Stimulated activated CD4-positive, alpha-beta T cell treated with anti-CD3 and anti-CD28 coated beads, Interleukin-4, amount 100 ng/mL, for 24 hours (primary cell): Measurements from ENCODE around the gene PLAGL2.
A peak's percentile ranks its signal among the peaks of the same experiment; 100 is the strongest.
"Not testable (repeated sequence)": the region's sequence is repeated elsewhere in the genome, so short reads cannot be mapped to it uniquely, and the experiment has no call there.

Experiments
- DNase-seq: peaks from one replicate; pipeline ENCODE4 v3.0.0-alpha.2; 2020

PLAGL2 gene

DNA sequence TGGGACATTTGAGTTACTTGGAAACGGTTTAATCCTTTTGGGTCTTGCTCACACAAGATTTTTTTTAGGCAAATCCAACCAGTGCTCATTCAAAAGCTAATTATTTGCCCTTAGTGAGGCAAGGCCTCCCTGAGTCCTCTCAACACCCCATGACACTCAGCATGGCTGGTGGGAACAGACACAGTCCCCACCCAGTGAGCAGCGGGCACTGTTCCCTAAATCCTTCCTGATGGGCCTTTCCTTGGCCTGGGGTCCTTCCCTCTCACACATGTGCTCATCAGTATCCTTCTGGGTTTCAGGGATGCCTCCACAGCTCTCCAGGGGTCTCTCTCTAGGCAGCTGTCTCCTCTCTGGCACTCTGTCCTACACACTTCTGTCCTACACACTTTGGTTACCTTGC, 28.0 kb downstream of the PLAGL2 start:
- no peak for DNase-seq

DNA sequence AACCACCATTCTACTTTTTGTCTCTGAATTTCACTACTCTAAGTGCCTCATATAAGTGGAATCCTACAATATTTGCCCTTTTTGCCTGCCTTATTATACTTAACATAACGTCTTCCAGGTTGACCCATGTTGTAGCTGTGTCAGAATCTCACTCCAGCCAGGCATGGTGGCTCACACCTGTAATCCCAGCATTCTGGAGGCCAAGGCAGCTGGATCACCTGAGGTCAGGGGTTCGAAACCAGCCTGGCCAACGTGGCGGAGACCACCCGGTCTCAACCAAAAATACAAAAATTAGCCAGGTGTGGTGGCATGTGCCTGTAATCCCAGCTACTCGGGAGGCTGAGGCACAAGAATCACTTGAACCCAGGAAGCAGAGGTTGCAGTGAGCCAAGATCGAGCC, 29.8 kb downstream of the PLAGL2 start:
- DNase-seq = not testable (repeated sequence)

DNA sequence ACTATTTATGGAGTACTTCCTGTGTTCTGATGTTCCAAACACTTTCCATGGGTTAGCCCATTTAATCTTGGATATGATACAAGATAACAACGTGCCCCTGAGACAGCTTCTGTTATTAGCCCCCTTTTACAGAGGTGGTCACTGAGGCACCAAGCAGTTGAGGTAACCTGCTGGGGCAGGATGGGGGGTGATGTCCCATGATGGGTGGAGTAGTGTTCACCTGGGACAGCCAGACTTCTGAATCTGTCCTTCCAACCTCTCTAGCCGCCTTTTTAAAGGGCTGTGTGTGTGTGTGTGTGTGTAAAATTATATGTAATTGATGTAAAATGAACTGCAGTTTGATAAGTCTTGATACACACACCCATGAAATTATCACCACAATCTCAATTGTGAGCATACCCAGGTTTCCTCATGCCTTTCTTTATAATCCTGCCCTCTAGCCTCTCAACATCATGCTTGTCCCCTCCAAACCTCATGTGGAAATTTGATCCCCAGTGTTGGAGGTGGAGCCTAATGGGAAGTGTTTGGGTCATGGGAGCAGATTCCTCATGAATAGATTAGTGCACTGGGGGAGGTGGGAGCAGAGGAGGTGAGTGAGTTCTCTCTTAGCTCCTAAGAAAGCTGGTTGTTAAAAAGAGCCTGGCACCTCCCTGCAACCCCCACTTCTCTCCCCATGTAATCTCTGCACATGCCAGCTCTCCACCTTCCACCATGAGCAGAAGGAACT, 39.2 kb downstream of the PLAGL2 start:
- no peak for DNase-seq

DNA sequence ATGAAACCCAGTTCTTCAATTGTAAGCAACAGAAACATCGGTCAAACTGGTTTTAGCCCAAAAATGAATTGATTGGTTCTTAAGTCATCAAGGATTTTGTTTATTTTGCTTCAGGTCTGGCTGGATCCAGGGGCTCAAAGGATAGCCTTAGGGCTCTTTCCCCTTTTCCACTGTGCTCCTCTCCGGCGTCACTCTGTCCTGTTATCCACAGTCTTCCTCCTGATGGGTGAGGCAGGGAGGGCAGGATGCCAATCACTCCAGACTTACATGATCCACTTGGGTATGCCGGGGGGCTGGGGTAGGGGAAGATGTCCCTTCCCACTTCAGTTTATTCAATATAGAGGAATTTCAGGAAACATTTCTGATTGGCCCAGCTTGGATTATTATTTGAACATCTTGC, 40.0 kb downstream of the PLAGL2 start:
- no peak for DNase-seq

DNA sequence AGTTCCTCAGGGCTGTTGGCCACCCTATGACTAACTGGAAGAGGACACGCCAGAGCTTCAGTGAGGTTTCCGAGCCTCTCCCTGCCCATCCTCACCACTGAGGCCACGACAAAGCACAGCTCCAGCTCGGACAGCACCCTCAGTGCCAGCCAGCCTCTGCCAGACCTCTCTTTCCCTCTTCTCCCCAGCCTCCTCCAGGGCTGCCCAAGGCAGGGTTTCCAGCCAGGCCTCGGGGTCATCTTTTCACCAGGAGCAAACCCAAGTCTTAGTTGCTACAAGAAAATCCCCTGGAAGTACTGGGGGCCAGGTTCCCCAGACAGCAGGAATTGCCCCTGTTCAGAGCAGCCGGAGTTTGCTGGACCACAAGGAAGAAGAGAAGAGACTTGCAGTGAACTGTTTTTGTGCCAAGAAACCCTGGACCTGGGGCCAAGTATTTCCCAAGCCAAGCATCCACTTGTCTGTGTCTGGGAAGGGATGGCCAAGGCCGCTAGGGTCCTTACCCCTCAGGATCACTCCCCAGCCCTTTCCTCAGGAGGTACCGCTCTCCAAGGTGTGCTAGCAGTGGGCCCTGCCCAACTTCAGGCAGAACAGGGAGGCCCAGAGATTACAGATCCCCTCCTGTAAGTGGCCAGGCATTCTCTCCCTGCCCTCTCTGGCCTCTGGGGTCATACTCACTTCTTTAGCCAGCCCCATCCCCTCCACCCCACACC, 41.6 kb downstream of the PLAGL2 start:
- no peak for DNase-seq

DNA sequence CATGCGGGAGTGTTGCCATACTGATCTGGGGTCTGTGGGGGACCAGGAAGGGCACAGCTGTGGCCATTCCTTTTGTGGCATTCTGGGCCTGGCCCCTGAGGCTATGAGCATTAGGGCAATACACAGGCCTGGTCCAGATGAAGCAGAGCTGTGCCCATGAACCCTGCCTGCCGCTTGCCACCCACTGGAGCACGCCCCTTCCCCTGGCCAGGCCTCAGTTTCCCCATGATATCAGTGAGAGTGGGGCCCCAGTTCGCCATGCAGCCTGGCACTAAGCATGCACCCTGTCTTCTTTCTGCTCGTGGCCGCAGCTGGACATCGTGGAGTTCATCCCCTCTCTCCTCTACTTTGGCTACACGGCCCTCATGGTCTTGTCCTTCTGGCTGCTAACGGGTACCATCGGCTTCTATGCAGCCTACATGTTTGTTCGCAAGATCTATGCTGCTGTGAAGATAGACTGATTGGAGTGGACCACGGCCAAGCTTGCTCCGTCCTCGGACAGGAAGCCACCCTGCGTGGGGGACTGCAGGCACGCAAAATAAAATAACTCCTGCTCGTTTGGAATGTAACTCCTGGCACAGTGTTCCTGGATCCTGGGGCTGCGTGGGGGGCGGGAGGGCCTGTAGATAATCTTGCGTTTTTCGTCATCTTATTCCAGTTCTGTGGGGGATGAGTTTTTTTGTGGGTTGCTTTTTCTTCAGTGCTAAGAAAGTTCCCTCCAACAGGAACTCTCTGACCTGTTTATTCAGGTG, 42.4 kb downstream of the PLAGL2 start:
- DNase-seq = no peak

DNA sequence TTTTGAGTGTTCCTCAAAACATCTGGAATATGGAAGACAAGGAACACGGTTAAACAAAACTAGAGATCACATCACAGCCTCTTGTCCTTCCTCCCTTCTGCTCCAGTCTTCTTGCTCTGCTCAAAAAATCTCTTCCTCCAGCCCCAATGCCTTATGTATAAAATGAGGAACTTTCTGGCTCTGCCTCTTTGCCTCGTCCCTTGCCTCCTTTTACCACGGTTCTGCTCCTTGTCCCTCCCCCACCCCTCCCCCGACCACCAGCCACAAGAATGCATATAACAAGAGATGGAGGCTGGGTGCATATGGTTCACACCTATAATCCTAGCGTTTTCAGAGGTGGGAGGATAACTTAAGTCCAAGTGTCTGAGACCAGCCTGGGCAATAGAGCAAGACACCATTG, 43.6 kb downstream of the PLAGL2 start:
- no peak for DNase-seq

DNA sequence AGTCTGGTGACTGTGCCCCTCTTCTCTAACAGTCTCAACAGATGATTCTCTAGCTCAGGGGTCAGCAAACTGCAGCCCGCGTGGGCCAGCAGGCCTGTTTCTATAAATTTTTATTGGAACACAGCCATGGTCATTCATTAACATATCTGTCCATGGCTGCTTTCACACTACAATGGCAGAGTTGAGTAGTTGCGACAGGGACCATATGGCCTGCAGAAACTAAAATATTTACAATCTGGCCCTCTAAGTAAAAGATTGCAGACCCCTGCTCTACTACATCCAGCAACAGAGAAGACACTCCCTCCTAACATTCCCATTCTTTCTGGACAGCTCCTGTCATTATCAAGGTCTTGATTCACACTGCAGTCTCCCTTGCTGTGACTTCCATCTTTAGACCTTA, 45.2 kb downstream of the PLAGL2 start:
- DNase-seq = no peak

DNA sequence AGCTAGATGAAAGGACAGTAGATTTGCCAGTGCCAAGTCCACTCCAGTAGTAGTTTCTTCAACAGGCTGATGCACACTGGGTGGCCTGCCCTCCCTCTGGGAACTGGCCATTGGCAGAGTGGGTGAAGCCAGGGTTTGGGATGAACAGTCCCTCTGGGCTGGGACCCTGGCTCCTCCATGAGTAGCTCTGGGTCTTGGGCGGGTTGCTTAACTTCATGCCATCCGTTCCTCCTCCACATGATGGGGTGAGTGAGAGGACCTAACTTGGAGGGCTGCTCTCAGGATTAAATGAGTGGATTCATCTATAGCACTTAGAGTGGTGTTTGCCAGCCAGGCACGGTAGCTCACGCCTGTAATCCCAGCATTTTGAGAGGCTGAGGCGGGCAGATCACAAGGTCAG, 47.2 kb downstream of the PLAGL2 start:
- DNase-seq = no peak

DNA sequence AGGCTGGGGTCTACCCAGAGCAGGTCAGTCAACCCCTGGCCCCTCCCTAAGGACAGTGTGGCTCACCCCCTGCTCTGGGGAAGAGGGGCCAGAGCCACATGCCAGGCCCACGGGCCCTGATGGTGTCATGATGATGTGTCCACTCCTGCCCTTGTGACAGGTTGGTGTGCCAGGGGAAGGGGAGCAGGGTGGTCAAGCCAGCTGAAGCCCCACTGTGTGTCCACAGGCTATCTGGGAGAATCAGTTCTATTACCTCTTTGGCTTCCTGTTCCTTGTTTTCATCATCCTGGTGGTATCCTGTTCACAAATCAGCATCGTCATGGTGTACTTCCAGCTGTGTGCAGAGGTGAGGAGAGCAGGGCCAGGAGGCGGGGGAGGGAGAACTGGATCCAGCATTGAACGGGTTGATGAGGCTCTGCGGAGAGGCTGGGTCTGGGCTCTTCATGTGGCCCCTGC, 47.7 kb downstream of the PLAGL2 start:
- DNase-seq = no peak

DNA sequence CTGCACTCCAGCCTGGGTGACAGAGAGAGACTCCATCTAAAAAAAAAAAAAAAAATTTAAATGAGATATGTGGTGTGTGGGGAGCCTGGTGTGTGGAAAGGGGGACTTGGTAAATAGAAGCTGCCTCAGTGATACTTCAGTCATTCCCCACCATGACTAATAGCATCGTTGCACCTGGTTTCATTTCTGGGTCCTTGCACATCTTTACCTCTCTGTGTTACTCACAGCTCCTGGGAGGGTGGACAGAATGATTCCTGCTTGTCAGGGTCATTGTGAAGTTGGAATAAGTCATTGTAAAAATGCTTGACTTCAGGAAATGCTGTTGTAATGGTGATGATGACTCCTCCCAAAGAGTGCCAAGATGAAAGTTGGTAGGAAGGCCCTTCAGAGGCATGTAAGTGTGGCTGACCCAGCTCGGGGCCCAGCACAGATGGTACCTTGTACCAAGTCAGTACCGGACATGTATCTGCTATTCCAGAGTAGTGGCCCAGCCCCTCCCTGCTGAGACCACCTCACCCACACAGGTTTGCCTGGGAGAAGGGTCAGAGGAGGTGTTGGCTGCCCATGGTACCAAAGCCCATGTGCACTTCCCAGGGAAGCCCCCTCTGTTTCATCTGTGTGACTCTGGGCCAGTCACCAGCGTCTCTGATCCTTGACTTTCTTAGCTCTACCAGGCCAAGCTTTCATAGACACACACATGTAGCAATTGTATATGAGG, 48.4 kb downstream of the PLAGL2 start:
- no peak for DNase-seq

DNA sequence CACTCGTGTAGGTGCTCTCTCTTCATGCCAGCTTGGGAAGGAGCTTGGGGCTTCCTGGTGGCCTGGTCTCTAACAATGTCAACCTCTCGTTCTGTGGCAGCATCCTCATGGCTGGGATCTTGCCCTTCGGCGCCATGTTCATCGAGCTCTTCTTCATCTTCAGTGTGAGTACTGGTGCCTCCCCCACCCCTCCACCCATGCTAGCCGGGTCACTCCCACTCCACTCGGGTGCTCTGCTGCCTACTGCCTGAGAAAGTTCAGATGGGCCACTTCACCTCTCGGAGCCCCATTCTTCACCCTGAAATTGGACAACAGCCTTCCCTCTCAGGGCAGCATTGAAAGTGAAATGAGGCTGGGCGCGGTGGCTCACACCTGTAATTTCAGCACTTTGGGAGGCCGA, 49.2 kb downstream of the PLAGL2 start:
- DNase-seq = no peak

DNA sequence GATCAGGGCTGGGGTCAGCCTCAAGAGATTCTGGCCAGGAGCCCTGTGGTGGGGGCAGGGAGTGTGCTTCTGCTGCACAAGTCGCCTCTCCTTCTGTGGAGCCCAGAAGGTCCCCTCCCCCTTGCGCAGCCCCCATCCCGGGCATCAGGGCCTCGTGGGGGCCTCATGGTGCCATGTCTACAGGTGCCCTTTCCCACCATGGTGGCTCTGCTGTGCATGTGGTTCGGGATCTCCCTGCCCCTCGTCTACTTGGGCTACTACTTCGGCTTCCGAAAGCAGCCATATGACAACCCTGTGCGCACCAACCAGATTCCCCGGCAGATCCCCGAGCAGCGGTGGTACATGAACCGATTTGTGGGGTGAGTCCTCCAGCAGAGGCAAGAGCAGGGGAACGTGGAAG, 49.9 kb downstream of the PLAGL2 start:
- no peak for DNase-seq

DNA sequence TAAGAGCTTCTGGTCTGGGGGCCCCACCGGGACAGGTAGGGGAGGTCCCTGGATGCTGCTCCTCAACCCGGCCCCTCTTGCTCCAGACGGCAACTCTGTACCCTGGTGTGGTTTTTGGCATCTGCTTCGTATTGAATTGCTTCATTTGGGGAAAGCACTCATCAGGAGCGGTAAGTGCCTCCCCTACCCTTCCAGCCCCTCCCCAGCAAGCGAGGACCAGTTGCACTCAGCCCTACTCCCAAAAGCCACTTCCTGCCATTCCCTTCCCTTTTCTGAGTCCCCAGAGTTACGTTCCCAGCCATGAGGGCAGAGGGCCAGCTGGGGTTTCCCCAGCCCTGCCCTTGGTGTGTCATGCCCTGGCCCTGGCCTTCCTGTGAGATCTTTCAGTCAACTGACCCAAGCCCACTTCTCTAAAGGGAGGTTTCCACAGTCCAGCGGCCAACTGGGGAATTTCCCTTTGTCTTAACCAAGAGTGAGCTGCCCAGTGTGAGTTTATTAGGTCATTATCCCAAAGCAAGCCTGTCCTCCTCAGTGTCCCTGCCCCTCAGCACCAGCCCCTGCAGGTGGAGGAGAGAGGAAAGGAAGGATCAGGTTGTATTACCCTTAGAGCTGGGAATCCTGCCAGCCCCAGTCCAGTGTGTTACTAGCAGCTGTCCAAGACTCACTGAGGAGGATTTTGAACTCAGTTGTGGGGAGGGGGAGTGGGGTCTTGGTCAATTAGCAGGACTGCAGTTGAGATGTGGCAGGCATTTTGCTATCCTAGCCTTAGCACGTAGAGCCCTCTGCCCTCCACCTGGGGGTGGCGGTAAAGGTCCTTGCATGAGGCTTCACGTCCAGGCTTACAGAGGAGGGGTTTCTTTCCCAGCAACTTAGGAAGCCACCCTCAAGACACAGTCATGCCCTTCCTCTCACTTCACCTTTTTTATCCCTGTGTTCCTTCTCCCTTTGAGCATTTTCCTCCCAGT, 52.2 kb downstream of the PLAGL2 start:
- peak; percentile 35 for DNase-seq

DNA sequence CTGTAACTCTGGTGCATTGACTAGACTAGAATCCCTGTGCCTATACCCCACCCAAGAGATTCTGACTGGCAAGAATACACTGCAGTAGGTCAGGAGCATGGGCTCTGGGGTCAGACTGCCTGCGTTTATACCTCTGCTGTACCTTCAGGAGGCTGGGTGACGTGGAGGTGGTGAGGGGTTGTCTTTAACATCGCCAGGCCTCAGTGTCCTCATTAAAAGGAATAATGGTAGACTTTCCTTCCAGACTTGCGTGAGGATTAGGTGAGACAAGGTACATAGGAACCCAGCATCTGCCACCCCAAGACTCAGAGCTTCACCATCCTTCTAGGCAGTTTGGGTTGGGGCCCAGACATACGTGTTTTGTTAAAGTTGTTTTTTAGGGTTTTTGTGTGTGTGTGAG, 53.8 kb downstream of the PLAGL2 start:
- DNase-seq = no peak

DNA sequence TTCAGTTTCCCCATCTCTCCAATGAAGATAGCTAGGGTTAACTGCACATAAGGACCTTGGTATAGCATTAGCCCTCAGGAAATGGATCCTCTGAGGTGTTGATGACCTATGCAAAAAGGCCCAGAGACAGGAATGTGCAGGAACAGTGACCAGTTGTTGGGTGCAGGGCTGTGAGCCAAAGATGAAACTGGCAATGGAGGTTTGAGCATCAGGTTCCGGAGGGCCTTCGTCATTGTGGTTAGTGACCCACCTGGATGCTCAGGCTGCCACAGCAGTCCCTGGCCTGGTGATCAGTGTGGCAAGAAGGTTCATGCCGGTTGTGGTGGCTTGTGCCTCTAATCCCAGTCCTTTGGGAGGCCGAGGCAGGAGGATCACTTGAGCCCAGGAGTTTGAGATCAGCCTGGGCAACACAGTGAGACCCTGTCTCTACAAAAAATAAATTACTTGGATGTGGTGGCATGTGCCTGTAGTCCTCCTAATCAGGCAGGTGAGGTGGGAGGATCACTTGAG, 54.3 kb downstream of the PLAGL2 start:
- no peak for DNase-seq

DNA sequence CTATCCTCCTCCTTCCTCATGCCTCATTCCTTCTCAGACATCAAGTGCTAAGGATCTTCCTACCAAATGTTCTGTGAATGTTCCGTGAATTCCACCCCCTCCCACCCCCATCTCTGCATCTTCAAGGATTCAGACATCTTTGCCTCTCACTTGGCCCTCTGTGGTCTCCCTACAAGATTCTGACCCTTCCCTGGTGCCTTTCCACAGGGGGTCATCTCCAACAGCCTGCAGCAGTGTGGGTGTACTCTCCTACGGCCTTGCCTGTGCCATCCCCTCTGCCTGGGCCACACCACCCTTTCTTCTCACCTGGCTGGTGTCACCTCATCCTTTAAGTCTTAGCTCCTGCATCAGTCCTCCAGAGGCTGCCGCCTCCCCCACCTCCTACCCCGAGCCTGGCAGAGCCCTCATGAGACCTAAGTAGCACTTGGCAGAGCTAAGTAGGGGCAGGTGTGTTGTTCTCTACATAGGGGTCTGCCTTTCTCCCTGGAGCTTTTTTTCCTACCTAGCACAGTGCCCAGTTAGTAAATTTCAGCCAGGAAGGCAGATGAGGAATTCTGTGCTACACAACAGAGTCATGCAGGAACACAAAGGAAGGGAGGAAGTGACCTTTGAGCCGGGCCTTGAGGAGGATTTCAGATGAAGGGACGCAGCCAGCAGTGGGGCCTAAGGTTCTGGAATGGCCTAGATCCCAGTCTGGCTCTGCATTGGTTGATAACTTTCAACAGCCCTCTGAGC, 55.0 kb downstream of the PLAGL2 start:
- no peak for DNase-seq

DNA sequence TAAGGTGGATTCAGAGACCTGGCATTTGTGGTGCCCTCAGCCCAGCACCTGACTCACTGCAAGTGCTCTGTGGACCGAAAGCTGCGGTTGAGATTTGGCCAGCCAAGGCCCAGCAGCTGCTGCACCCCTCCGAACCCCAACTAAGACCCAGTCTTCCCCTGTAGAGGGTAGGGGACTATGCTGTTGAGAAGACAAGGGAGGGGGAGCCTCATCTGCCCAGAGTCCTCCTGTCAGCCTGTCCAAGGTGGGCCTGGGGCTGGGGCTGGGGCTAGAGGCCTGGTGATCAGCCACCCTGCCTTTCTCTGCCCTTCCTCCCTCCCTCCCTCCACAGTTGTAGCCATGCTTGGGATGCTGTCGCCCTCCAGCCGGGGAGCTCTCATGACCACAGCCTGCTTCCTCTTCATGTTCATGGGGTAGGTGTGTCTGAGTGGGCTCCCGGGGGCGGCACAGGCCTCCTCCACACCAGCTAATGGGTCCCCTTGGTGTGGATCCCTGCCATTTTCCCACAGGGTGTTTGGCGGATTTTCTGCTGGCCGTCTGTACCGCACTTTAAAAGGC, 57.2 kb downstream of the PLAGL2 start:
- no peak for DNase-seq

DNA sequence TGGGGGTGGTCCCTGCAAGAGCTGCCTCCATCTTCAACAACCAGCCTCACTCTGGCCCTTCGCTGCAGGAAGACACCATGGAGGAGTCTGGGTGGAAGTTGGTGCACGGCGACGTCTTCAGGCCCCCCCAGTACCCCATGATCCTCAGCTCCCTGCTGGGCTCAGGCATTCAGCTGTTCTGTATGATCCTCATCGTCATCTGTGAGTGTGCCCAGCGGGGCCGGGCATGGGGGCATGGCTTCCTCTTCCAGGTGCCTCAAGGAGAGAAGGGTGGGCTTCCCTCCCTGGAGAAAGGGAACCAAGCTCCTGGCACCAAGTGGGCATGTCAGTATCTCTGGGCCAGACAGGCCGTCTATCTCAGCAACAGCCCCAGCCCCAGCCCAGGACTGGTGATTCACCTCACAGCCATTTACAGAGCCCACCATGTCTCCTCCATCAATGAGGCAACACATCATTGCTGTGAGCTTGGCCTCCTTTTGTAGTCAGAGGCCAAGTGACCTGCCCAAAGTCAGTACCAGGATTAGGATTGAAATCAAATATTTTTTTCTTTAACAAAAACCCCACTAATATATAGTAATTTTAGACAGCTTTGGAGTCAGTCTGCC, 57.9 kb downstream of the PLAGL2 start:
- DNase-seq = no peak
